SU-DHL-6 (cell line): ENCODE results near the gene AKAP8L.

Source experiments
- CTCF ChIP-seq: fragments of 200-600 bp; sonication (generic); IDR thresholded peaks from one replicate; pipeline ENCODE4 v1.5.1; 2017; ENCODE audit warnings: antibody characterized with exemption, mild to moderate bottlenecking, low read length, moderate library complexity; ENCODE audit not compliant: insufficient read depth, poor library complexity, severe bottlenecking
- EZH2phosphoT487 ChIP-seq: fragments of 200-600 bp; sonication (generic), shearing (Covaris generic); conservative IDR thresholded peaks from 2 replicates; pipeline ENCODE4 v1.6.1; 2018; ENCODE audit warnings: mild to moderate bottlenecking, antibody characterized with exemption, low read length, moderate library complexity, mixed read lengths

GRCh38 chr19:15449620-15450527 lies 31.1 kb upstream of the AKAP8L start, which contains the start of gene WIZ:
- TF ChIP-seq CTCF (no peak), EZH2phosphoT487 (no peak)
